ENCODE measurements around the gene KCTD14. TPM values are rescaled to one million over a fixed set of nuclear protein-coding genes. Genes with fewer than 3 reads are reported as not detected.

The KCTD14 gene
- total RNA-seq: under 1 TPM in 2 of 3 donors, not detected in 1; 0.28 to 0.32 TPM
- total RNA-seq (2013): 0.20 TPM

GRCh38 chr11:78022397-78023396, at the start of gene KCTD14:
TSS of gene KCTD14 (minus strand) at chr11:78023276. CDS start at chr11:78023249, 27 bp downstream.
- no peak within 1 kb of the TSS for H3K27ac Mint-ChIP-seq
- peaks cover 7 to 9% of the 10 kb centered on the region in 2 donors for H3K4me1 Mint-ChIP-seq

GRCh38 chr11:78072455-78072854, 49.4 kb upstream of the KCTD14 start:
- peaks cover 37% of the 10 kb centered on the region for H3K36me3 ChIP-seq (ENCODE audit: control insufficient read depth, insufficient read depth, low read length)
- no peaks in the 10 kb centered on the region for H3K27me3 Mint-ChIP-seq (ENCODE audit: low read depth in 2 of 2)
- peak overlapping the region in 1 of 2 donors; percentile 5 for H3K27ac Mint-ChIP-seq
- ATAC-seq (no peak), DNase-seq (no peak)
- 98% methylated on average over 4 of the region's 4 CpGs for WGBS (ENCODE audit: insufficient coverage)
- no peak for TF ChIP-seq CTCF (IDR thresholded peaks at IDR 0.05)
- no peak overlapping the region for H3K4me3 Mint-ChIP-seq
- peaks cover 20% of the 10 kb centered on the region for H3K36me3 Mint-ChIP-seq
- H3K4me1 Mint-ChIP-seq: peaks cover 28 to 41% of the 10 kb centered on the region in 2 donors
- intact Hi-C loops (cut with micrococcal nuclease): no loop called here
- H3K27me3 ChIP-seq (ENCODE audit: control insufficient read depth, insufficient read depth, low read length): no peaks in the 10 kb centered on the region
- no peaks in the 10 kb centered on the region for H3K9me3 ChIP-seq (ENCODE audit: control insufficient read depth, insufficient read depth, low read length)
- H3K9me3 Mint-ChIP-seq: no peaks in the 10 kb centered on the region
- H3K4me3 ChIP-seq (ENCODE audit: low read length): no peak overlapping the region
- H3K4me1 ChIP-seq (ENCODE audit: control insufficient read depth, insufficient read depth, low read length): peaks cover 11% of the 10 kb centered on the region
- no peak overlapping the region for H3K27ac ChIP-seq (ENCODE audit: low read length)

More at GRCh38 chr11:78022397-78023396, at the start of gene KCTD14:
- DNase-seq (no peak), ATAC-seq (no peak)
- peaks cover 22 to 23% of the 10 kb centered on the region in 2 donors for H3K27me3 Mint-ChIP-seq (ENCODE audit: low read depth in 2 of 2)
- 30% methylated on average over 37 of the region's 37 CpGs for WGBS (ENCODE audit: insufficient coverage)
- no peak within 1 kb of the TSS for H3K4me3 Mint-ChIP-seq
- Histone ChIP-seq H3K4me1 (ENCODE audit: control insufficient read depth, insufficient read depth, low read length) (peaks cover 4% of the 10 kb centered on the region), H3K36me3 (ENCODE audit: control insufficient read depth, insufficient read depth, low read length) (no peaks in the 10 kb centered on the region), H3K9me3 (ENCODE audit: control insufficient read depth, insufficient read depth, low read length) (no peaks in the 10 kb centered on the region), H3K4me3 (ENCODE audit: low read length) (no peak within 1 kb of the TSS), H3K27ac (ENCODE audit: low read length) (no peak within 1 kb of the TSS), H3K27me3 (ENCODE audit: control insufficient read depth, insufficient read depth, low read length) (no peaks in the 10 kb centered on the region)
- TF ChIP-seq CTCF (IDR thresholded peaks at IDR 0.05): no peak
- intact Hi-C loops (cut with micrococcal nuclease): loop anchor here (5.0 kb wide), 1 partner anchor 375 kb away; no protein-coding TSS in a partner anchor
- H3K9me3 Mint-ChIP-seq: no peaks in the 10 kb centered on the region
- no peaks in the 10 kb centered on the region for H3K36me3 Mint-ChIP-seq

- Mint-ChIP-seq H3K27me3 (ENCODE audit: low read depth in 2 of 2) (no peaks in the 10 kb centered on the region), H3K36me3 (peaks cover 22% of the 10 kb centered on the region), H3K4me1 (peaks cover 24 to 38% of the 10 kb centered on the region in 2 donors), H3K27ac (no peak overlapping the region), H3K4me3 (no peak overlapping the region), H3K9me3 (no peaks in the 10 kb centered on the region)
- 100% methylated on average over 1 of the region's 3 CpGs for WGBS (ENCODE audit: insufficient coverage)
- no peak for TF ChIP-seq CTCF (IDR thresholded peaks at IDR 0.05)
- Histone ChIP-seq H3K4me1 (ENCODE audit: control insufficient read depth, insufficient read depth, low read length) (peaks cover 4% of the 10 kb centered on the region), H3K4me3 (ENCODE audit: low read length) (no peak overlapping the region), H3K36me3 (ENCODE audit: control insufficient read depth, insufficient read depth, low read length) (peaks cover 37% of the 10 kb centered on the region), H3K27ac (ENCODE audit: low read length) (no peak overlapping the region), H3K27me3 (ENCODE audit: control insufficient read depth, insufficient read depth, low read length) (no peaks in the 10 kb centered on the region), H3K9me3 (ENCODE audit: control insufficient read depth, insufficient read depth, low read length) (no peaks in the 10 kb centered on the region)
- DNase-seq (no peak), ATAC-seq (no peak)
- intact Hi-C loops (cut with micrococcal nuclease): no loop called here
Measured at GRCh38 chr11:78071717-78072116, 48.6 kb upstream of the KCTD14 start.
